GM12865 (cell line): ENCODE results near the gene SCARB1.

Experiments used
- DNase-seq: peaks from one replicate; pipeline ENCODE4 v3.0.0; 2010; ENCODE audit warnings: low read depth
- H3K4me3 ChIP-seq: 2 replicates; pipeline ENCODE4 v1.5.1; 2011; ENCODE audit warnings: mild to moderate bottlenecking, low read depth, low read length, control low read depth
- TF ChIP-seq, protein P1 (sequence below): IDR thresholded peaks from 2 replicates; pipeline ENCODE4 v1.5.1; 2011; ENCODE audit warnings: low read length, control low read depth, low read depth, inconsistent platforms; ENCODE audit not compliant: insufficient read depth; ENCODE audit errors: missing control alignments

SCARB1 gene

DNA sequence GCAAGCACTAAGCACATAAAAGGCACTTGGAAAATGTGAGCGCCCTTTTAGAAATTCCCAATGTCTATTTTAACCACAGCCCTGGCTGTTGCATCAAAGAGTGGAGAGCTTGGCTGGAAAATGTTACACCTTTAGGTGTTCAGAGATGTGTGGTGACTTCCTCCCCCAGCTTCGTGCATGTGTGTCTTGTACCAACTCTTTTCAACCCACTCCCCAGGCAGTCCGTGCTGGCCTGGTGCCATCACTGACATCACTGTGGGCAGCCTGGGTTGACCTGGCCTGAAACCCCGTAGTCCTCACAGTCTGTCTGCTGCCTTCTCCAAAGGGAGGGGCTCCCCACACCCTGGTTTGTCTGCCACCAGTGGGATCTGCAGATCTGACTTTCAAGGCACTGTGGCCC is 101.8 kb downstream of the SCARB1 start:
- H3K4me3 ChIP-seq: no peak overlapping the region
- TF ChIP-seq, protein P1, sequence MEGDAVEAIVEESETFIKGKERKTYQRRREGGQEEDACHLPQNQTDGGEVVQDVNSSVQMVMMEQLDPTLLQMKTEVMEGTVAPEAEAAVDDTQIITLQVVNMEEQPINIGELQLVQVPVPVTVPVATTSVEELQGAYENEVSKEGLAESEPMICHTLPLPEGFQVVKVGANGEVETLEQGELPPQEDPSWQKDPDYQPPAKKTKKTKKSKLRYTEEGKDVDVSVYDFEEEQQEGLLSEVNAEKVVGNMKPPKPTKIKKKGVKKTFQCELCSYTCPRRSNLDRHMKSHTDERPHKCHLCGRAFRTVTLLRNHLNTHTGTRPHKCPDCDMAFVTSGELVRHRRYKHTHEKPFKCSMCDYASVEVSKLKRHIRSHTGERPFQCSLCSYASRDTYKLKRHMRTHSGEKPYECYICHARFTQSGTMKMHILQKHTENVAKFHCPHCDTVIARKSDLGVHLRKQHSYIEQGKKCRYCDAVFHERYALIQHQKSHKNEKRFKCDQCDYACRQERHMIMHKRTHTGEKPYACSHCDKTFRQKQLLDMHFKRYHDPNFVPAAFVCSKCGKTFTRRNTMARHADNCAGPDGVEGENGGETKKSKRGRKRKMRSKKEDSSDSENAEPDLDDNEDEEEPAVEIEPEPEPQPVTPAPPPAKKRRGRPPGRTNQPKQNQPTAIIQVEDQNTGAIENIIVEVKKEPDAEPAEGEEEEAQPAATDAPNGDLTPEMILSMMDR: no peak
- DNase-seq: no peak

DNA sequence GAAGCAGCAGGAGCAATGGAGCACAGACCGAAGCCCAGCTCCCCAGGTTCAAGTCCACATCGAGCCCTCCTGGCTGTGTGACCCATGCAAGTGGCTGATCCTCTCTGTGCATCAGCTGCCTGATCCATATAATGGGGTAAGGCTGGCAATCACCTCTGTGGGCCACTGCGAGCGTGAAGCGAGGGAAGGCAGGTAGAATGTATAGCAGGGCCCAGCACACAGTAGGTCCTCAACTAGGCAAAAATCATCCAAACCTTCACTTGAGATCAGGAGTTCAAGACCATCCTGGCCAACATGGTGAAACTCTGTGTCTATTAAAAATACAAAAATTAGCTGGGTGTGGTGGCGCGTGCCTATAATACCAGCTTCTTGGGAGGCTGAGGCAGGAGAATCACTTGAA is 102.6 kb downstream of the SCARB1 start:
- H3K4me3 ChIP-seq: no peak overlapping the region
- TF ChIP-seq, protein P1: no peak
- DNase-seq: no peak

DNA sequence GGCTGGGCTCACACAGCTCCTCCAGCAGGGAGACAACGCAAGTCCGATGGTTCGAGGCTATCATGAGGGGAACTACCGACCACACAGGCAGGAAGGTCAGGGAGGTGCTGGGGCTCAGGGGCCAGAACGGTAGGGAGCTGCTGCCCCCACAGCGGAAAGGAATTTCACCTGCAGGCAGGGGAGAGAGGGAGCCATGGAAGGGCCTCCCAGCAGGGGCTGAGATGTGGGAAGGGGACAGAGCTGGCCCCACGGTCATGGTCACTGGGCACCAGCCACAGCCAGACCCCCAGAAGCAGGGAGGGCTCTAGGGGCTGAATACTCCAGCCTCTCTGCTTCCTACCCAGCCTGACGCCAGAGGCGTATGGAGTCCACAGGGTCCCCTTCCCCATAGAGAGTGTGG is 103.1 kb downstream of the SCARB1 start:
- TF ChIP-seq, protein P1: no peak
- DNase-seq: no peak
- no peak overlapping the region for H3K4me3 ChIP-seq

DNA sequence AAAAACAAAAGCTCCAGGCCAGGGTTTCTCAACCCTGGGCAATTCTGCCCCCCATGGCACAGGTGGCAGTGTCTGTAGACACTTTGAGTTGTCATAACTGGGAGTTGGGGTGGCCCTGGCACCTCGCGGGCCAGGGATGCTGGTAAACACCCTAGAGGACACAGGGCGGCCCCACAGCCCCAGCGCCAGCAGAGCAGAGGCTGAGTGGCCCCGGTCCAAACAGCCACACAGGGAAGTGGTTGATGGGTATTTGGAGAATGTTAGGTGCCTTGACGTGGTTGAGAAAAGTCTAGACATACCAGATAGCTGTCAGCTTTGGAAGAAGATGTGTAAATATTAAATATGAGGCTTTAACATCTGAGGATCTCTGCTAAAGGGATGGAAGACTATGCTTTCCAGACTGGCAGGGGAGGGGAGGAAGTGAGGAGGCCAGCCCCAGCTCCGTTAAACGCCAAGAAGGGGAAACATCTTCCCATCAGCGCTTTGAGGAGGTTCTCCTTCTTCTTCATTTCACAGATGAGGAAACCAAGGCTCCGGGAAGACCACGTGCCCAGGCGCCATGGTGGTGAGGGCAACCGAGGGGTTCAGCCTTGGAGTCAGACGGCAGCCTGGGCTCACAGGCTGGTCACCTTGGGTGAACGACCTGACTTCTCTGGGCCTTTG is 103.7 kb downstream of the SCARB1 start:
- no peak for DNase-seq
- TF ChIP-seq, protein P1: no peak
- no peak overlapping the region for H3K4me3 ChIP-seq

DNA sequence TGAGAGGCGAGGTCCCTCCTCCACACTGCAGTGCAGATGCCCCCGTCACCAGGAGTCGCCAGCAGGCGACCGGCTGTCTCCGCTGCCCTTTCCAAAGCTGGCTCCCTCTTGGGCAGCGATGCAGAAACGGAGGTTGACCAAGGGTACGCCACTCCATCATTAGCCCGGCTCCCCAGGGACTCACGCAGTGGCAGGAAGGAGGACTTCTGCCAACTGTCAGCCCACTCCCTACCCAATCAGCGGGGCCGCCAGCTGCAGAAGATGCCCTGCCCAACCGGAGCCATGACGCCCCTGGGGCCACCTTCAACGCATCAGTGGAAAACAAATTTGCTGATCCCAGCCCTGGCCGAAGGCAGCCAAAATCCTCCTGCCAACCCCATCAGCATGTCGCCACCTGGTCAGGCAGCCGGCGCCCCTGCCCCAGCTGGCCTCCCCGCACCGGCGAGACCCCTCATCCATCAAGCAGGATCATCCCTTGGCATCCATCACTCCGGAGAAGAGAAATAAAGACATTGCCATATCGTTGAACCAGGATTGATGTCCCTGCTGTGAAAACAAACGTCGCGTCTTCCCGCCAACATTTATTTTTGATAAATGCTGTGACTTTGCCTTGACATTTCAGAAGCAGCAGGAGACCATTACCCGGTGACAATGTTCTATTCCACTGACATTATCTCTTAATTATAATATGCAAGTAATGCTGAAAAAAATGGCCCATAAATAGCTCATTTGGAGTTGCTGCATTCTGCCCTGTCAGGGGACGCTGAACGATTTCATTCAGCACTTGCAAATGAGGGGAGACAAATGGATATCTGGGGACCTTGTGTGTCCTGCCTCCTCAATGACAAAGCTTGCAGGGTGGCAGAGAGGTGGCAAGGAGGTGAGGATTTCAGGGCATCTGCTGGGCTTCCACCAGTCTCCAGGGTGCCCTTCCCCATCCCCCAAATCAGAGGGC is 105.1 kb downstream of the SCARB1 start:
- TF ChIP-seq, protein P1: no peak
- no peak for DNase-seq
- H3K4me3 ChIP-seq: no peak overlapping the region

DNA sequence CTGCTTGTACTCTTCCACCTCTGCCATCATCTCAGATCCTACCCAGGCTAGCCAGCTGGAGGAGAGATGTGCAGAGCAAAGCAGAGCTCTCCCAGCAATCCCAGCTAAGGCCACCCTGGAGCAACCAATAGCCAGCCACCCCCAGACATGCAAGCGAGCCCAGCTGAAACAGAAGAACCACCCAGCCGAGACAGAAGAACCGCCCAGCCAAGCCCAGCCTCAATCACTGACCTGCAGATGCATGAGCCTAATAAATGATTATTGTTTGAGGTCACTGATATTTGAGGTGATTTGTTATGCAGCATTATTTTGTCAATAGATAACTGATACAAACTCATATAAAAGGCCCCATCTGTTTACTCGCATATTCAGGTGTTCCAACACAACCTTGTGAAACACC is 106.3 kb downstream of the SCARB1 start:
- H3K4me3 ChIP-seq: no peak overlapping the region
- TF ChIP-seq, protein P1: no peak
- no peak for DNase-seq
